ENCODE data around the gene SPATA9. TPM values are rescaled to one million over a fixed set of nuclear protein-coding genes. Genes with fewer than 3 reads are reported as not detected.
"Not testable (repeated sequence)": the region's sequence is repeated elsewhere in the genome, so short reads cannot be mapped to it uniquely, and the experiment has no call there.

Gene SPATA9
- polyA plus RNA-seq, 1 of the 3 experiments (the other 2 are of a cell fraction) = 0.07 TPM

GRCh38 chr5:95646569-95647431, 36.0 kb downstream of the SPATA9 start, which contains the start of gene RFESD (continued):
- TF ChIP-seq USF1 (IDR thresholded peaks at IDR 0.05; ENCODE audit: borderline replicate concordance, low read depth) = peak; percentile 95
- no peak for TF ChIP-seq RAD21 (IDR thresholded peaks at IDR 0.05; ENCODE audit: low read length)
- no peak for TF ChIP-seq RFX5 (IDR thresholded peaks at IDR 0.05; ENCODE audit: low read length)
- peak; percentile 89; the same call in 1 of the 2 replicates for TF ChIP-seq TAF1 (IDR thresholded peaks at IDR 0.05; ENCODE audit: borderline replicate concordance, low read depth, low read length)
- no peak for TF ChIP-seq MEF2A (IDR thresholded peaks at IDR 0.05; ENCODE audit: borderline replicate concordance, low read depth)
- TF ChIP-seq MAX (IDR thresholded peaks at IDR 0.05; ENCODE audit: low read depth) = peak; percentile 72
- TF ChIP-seq ELF1 (IDR thresholded peaks at IDR 0.05) = peak; percentile 55; the same call in 1 of the 2 replicates
- TF ChIP-seq USF2 (IDR thresholded peaks at IDR 0.05; ENCODE audit: borderline replicate concordance, low read depth, low read length) = peak; percentile 83
- TF ChIP-seq FOXJ3 (CRISPR knock-in tag; IDR thresholded peaks at IDR 0.05) = no peak
- TF ChIP-seq CHD2 (IDR thresholded peaks at IDR 0.05; ENCODE audit: low read length, partially characterized antibody) = peak; percentile 57
- peak; percentile 72 for TF ChIP-seq GABPA (IDR thresholded peaks at IDR 0.05; ENCODE audit: low read depth)
- peak; percentile 93 for TF ChIP-seq POLR2AphosphoS5 (IDR thresholded peaks at IDR 0.05; ENCODE audit: low read depth, low read length)

- Histone ChIP-seq H3K4me3 (ENCODE audit: low read depth in 2 of 2, low read length in 1 of 2) (peak overlapping the region in 1 of 2 experiments; percentile 66; a peak in 2 of 4 replicates), H3F3A (replicated peaks; ENCODE audit: insufficient read depth) (peaks cover 13% of the 10 kb centered on the region), H2AFZ (ENCODE audit: low read depth) (peak overlapping the region; percentile 92; the same call in 1 of the 2 replicates), H3K27ac (ENCODE audit: low read depth in 2 of 2, low read length in 1 of 2) (peak overlapping the region in 1 of 2 experiments; percentile 31; a peak in 1 of 4 replicates), H3K4me2 (peak overlapping the region; percentile 86)
- H3K27me3 ChIP-seq (ENCODE audit: insufficient read depth); DNase-seq; H4K20me1 ChIP-seq (ENCODE audit: insufficient read depth); H3K36me3 ChIP-seq (replicated peaks in 1 of 2; ENCODE audit: control insufficient read depth in 1 of 2, insufficient read depth in 2 of 2, low read length in 1 of 2); H3K9ac ChIP-seq; H3K4me1 ChIP-seq (ENCODE audit: control insufficient read depth in 1 of 2, insufficient read depth in 2 of 2, low read depth in 1 of 2, low read length in 1 of 2); H3K9me2 ChIP-seq; H3K79me2 ChIP-seq (ENCODE audit: insufficient read depth); H3K9me3 ChIP-seq: not testable (repeated sequence)
- ChIA-PET POLR2A (interaction anchor here (0.5 to 1.8 kb wide), 8 partner anchors 24 to 691 kb away, joined by 3 to 25 read pairs (median 4); partner anchors contain the start of gene RHOBTB3), CTCF (interaction anchor here (0.8 to 9.5 kb wide), 8 partner anchors 18 to 690 kb away, joined by 3 to 139 read pairs (median 7); partner anchors contain the start of gene RHOBTB3)
- WGBS (ENCODE audit: low lambda C conversion rate) = 89% methylated on average over 17 of the region's 17 CpGs
Observed at GRCh38 chr5:95646226-95646568, 36.6 kb downstream of the SPATA9 start.
